Trophoblast cell (in vitro differentiated cells and primary cell): Measurements from ENCODE around the gene KRT77.

Experiments used
- DNase-seq, 2 donors: peaks; one replicate each; pipeline ENCODE4 v3.0.0-alpha.2; 2016
- H2AFZ ChIP-seq: 2 replicates; pipeline ENCODE4 v1.6.1; 2013; ENCODE audit warnings: low read length, moderate library complexity, mild to moderate bottlenecking; ENCODE audit not compliant: insufficient read depth, poor library complexity
- H2AK5ac ChIP-seq: 2 replicates; pipeline ENCODE4 v1.6.1; 2013; ENCODE audit warnings: mild to moderate bottlenecking, low read length
- H2BK120ac ChIP-seq: 2 replicates; pipeline ENCODE4 v1.6.1; 2013; ENCODE audit warnings: low read length, mild to moderate bottlenecking, moderate library complexity; ENCODE audit not compliant: insufficient read depth, poor library complexity
- H2BK12ac ChIP-seq: 2 replicates; pipeline ENCODE4 v1.6.1; 2013; ENCODE audit warnings: mild to moderate bottlenecking, low read length, moderate library complexity
- H2BK5ac ChIP-seq: 2 replicates; pipeline ENCODE4 v1.6.1; 2013; ENCODE audit warnings: low read length, low read depth, moderate library complexity, mild to moderate bottlenecking; ENCODE audit not compliant: poor library complexity
- H3K14ac ChIP-seq: 2 replicates; pipeline ENCODE4 v1.6.1; 2013; ENCODE audit warnings: mild to moderate bottlenecking, low read length
- H3K18ac ChIP-seq: 2 replicates; pipeline ENCODE4 v1.6.1; 2013; ENCODE audit warnings: mild to moderate bottlenecking, low read length
- H3K23ac ChIP-seq: 2 replicates; pipeline ENCODE4 v1.6.1; 2013; ENCODE audit warnings: low read length
- H3K27ac ChIP-seq: 2 replicates; pipeline ENCODE4 v1.5.1; 2013; ENCODE audit warnings: low read depth, mild to moderate bottlenecking, inconsistent platforms, low read length, moderate library complexity
- H3K27me3 ChIP-seq: 2 replicates; pipeline ENCODE4 v1.6.1; 2013; ENCODE audit warnings: inconsistent platforms, mild to moderate bottlenecking, low read length, moderate library complexity; ENCODE audit not compliant: insufficient read depth
- H3K36me3 ChIP-seq, 2 experiments: 1 replicate in 1 of 2; 2 replicates in 1 of 2; pipeline ENCODE4 v1.6.1; 2013; ENCODE audit warnings: low read length in 2 of 2, mild to moderate bottlenecking in 2 of 2, moderate library complexity in 1 of 2; ENCODE audit not compliant: insufficient read depth in 2 of 2, control insufficient read depth in 1 of 2
- H3K4ac ChIP-seq: 2 replicates; pipeline ENCODE4 v1.6.1; 2013; ENCODE audit warnings: low read depth, mild to moderate bottlenecking, low read length, moderate library complexity
- H3K4me1 ChIP-seq, 2 experiments: 1 replicate in 1 of 2; 2 replicates in 1 of 2; pipeline ENCODE4 v1.6.1; 2013; ENCODE audit warnings: low read length in 2 of 2, mild to moderate bottlenecking in 2 of 2, moderate library complexity in 1 of 2; ENCODE audit not compliant: insufficient read depth in 2 of 2, control insufficient read depth in 1 of 2
- H3K4me2 ChIP-seq: 2 replicates; pipeline ENCODE4 v1.6.1; 2013; ENCODE audit warnings: inconsistent platforms, mild to moderate bottlenecking, low read length, moderate library complexity
- H3K4me3 ChIP-seq: 2 replicates; pipeline ENCODE4 v1.5.1; 2013; ENCODE audit warnings: mild to moderate bottlenecking, low read depth, low read length, inconsistent platforms
- H3K79me1 ChIP-seq: one replicate; pipeline ENCODE4 v1.6.1; 2013; ENCODE audit warnings: low read length
- H3K79me2 ChIP-seq: 2 replicates; pipeline ENCODE4 v1.6.1; 2013; ENCODE audit warnings: low read length, mild to moderate bottlenecking; ENCODE audit not compliant: control insufficient read depth, insufficient read depth, poor library complexity
- H3K9ac ChIP-seq: 2 replicates; pipeline ENCODE4 v1.6.1; 2013; ENCODE audit warnings: mild to moderate bottlenecking, low read length
- H3K9me3 ChIP-seq: 2 replicates; pipeline ENCODE4 v1.6.1; 2013; ENCODE audit warnings: low read depth, mild to moderate bottlenecking, control low read depth, inconsistent platforms, low read length; ENCODE audit not compliant: insufficient read depth
- H4K12ac ChIP-seq: 2 replicates; pipeline ENCODE4 v1.6.1; 2013; ENCODE audit warnings: low read depth, mild to moderate bottlenecking, low read length, moderate library complexity
- H4K8ac ChIP-seq: 2 replicates; pipeline ENCODE4 v1.6.1; 2013; ENCODE audit warnings: low read depth, mild to moderate bottlenecking, low read length, moderate library complexity
- H4K91ac ChIP-seq: one replicate; pipeline ENCODE4 v1.6.1; 2013; ENCODE audit warnings: low read depth, mild to moderate bottlenecking, low read length, moderate library complexity
- WGBS: extraction: QIAGEN DNeasy Blood & Tissue Kit; methylation state at CpG from one replicate; pipeline ENCODE4 v1.1.7; 2013; ENCODE audit warnings: missing lambda C conversion rate; ENCODE audit not compliant: insufficient read length, insufficient coverage; ENCODE audit errors: extremely low coverage; 5-methylcytosine and 5-hydroxymethylcytosine counted together

Gene KRT77

DNA sequence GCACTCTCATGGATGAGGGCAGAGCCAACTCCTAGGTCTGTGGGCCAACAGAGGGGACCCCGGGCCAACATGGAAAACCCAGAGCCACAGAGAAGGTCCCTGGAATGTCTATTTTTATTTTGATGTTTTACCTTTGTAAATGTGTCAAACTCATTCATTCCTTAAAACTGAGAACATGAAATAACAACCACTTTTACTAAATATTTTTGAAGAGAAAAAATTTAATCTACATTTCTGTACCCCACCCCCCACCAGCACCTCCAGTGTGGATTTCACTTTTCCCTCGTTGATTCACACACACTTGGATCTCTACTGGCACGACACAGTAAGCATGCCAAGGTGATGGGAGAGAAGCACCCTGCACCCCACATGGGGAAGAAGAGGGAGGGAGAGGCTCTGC lies 6.7 kb downstream of the KRT77 start:
- no peak overlapping the region for H3K23ac ChIP-seq
- H4K8ac ChIP-seq, result no peak overlapping the region
- no peak overlapping the region for H4K91ac ChIP-seq
- no peak overlapping the region for H3K4ac ChIP-seq
- peaks cover 3% of the 10 kb centered on the region for H3K27me3 ChIP-seq
- H3K79me2 ChIP-seq, result no peaks in the 10 kb centered on the region
- H3K9ac ChIP-seq, result no peak overlapping the region
- H2BK120ac ChIP-seq, result no peak overlapping the region
- H4K12ac ChIP-seq, result no peak overlapping the region
- WGBS, result no CpG with 5 or more reads among the region's 3 CpGs
- no peak overlapping the region for H2AFZ ChIP-seq
- DNase-seq, result no peak
- no peaks in the 10 kb centered on the region for H3K79me1 ChIP-seq
- H2BK5ac ChIP-seq, result no peak overlapping the region
- no peak overlapping the region for H3K18ac ChIP-seq
- H3K14ac ChIP-seq, result no peak overlapping the region
- H3K4me3 ChIP-seq, result no peak overlapping the region
- no peak overlapping the region for H2BK12ac ChIP-seq
- H3K27ac ChIP-seq, result no peak overlapping the region
- no peaks in the 10 kb centered on the region for H3K36me3 ChIP-seq
- no peak overlapping the region for H2AK5ac ChIP-seq
- H3K4me2 ChIP-seq, result no peak overlapping the region
- H3K9me3 ChIP-seq, result no peaks in the 10 kb centered on the region
- no peaks in the 10 kb centered on the region for H3K4me1 ChIP-seq

DNA sequence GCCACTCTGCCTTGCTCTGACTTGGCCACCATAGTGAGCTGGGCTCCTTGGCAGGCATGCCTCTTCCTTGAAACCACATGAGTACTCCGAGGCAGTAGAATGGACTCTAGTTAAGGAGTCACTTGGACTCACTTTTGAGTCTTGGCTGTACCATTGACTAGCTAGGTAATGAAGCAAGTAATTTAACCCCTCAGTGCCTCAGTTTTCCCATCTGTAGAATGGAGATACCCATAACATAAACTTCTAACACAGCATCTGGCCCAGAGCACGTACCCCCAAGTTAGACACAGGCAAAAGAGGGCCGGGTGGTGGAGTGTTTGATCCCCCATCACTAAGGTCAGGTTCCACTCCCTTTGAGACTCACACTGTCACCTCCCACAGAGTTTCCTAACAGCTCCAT lies 8.3 kb downstream of the KRT77 start:
- H3K4me3 ChIP-seq, result no peak overlapping the region
- no peak overlapping the region for H3K4ac ChIP-seq
- no peak overlapping the region for H2BK120ac ChIP-seq
- H3K79me2 ChIP-seq, result no peaks in the 10 kb centered on the region
- peaks cover 6% of the 10 kb centered on the region for H3K27me3 ChIP-seq
- H2BK5ac ChIP-seq, result no peak overlapping the region
- H4K8ac ChIP-seq, result no peak overlapping the region
- H3K9me3 ChIP-seq, result no peaks in the 10 kb centered on the region
- H4K12ac ChIP-seq, result no peak overlapping the region
- no peak overlapping the region for H3K14ac ChIP-seq
- no peak overlapping the region for H2AK5ac ChIP-seq
- no peak for DNase-seq
- no peak overlapping the region for H3K9ac ChIP-seq
- H3K4me2 ChIP-seq, result no peak overlapping the region
- H3K4me1 ChIP-seq, result peaks cover 2 to 8% of the 10 kb centered on the region in 2 experiments
- H2BK12ac ChIP-seq, result no peak overlapping the region
- no peak overlapping the region for H3K23ac ChIP-seq
- no peaks in the 10 kb centered on the region for H3K79me1 ChIP-seq
- no peaks in the 10 kb centered on the region for H3K36me3 ChIP-seq
- no peak overlapping the region for H2AFZ ChIP-seq
- H3K18ac ChIP-seq, result no peak overlapping the region
- no CpG with 5 or more reads among the region's 3 CpGs for WGBS
- no peak overlapping the region for H4K91ac ChIP-seq
- no peak overlapping the region for H3K27ac ChIP-seq

DNA sequence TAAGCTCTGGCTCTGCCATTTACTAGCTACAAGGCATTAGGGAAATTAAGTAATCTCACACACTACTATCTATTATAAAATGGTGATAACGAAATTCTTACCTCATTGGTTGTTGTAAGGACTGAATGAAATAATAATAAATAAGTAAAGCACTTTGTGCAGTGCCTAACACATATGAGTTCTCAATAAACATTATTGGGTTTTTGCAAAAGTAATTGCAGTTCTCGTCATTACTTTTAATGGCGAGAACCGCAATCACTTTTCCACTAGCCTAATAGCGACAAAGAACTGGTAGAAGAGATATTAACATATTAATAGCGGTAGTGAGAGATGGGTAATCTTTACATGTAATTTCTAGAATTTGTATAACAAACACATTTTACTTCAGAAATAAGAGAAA lies 9.2 kb downstream of the KRT77 start:
- Histone ChIP-seq H3K9ac (no peak overlapping the region), H3K36me3 (no peaks in the 10 kb centered on the region), H2BK120ac (no peak overlapping the region), H3K27ac (no peak overlapping the region), H3K4me1 (peaks cover 5 to 10% of the 10 kb centered on the region in 2 experiments), H2BK5ac (no peak overlapping the region), H2AFZ (no peak overlapping the region), H3K9me3 (no peaks in the 10 kb centered on the region), H2BK12ac (no peak overlapping the region), H3K4me2 (no peak overlapping the region), H3K27me3 (peaks cover 6% of the 10 kb centered on the region), H3K4me3 (no peak overlapping the region), H4K8ac (no peak overlapping the region), H4K91ac (no peak overlapping the region), H3K18ac (no peak overlapping the region), H3K79me2 (no peaks in the 10 kb centered on the region), H3K4ac (no peak overlapping the region), H4K12ac (no peak overlapping the region), H3K23ac (no peak overlapping the region), H3K79me1 (no peaks in the 10 kb centered on the region), H3K14ac (no peak overlapping the region), H2AK5ac (no peak overlapping the region)
- DNase-seq, result no peak
- no CpG with 5 or more reads among the region's 6 CpGs for WGBS

DNA sequence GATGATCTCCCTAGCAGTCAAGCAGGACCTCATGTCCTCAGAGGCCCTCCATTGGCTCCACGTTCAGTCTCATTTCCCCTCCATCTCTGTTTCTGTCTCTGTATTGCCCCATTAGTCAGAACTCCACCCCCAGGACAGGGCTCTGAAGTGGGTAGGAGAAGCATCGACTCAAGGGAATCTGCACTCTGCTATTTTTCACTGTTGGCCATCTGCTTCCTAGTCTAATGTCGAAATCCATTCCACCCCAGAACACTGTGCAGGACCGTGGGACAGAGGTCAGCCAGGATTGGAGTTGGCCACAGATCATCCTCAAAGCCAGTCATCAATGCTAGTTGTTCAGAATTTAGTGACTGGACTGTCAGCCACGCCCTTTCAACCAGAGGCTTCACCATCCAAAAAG lies 10.1 kb downstream of the KRT77 start:
- no CpG with 5 or more reads among the region's 5 CpGs for WGBS

More for the DNA sequence above, 10.1 kb downstream of the KRT77 start:
- Histone ChIP-seq H3K4me1 (peaks cover 5 to 10% of the 10 kb centered on the region in 2 experiments), H2AK5ac (no peak overlapping the region), H3K9ac (no peak overlapping the region), H3K18ac (no peak overlapping the region), H2AFZ (no peak overlapping the region), H3K4me2 (no peak overlapping the region), H3K4ac (no peak overlapping the region), H3K79me1 (no peaks in the 10 kb centered on the region), H2BK12ac (no peak overlapping the region), H3K4me3 (no peak overlapping the region), H3K27me3 (peaks cover 6% of the 10 kb centered on the region), H4K91ac (no peak overlapping the region), H3K23ac (no peak overlapping the region), H4K12ac (no peak overlapping the region), H3K36me3 (no peaks in the 10 kb centered on the region), H2BK5ac (no peak overlapping the region), H3K79me2 (no peaks in the 10 kb centered on the region), H3K9me3 (no peaks in the 10 kb centered on the region), H3K14ac (no peak overlapping the region), H2BK120ac (no peak overlapping the region), H4K8ac (no peak overlapping the region), H3K27ac (no peak overlapping the region)
- no peak for DNase-seq
